HepG2 (cell line): Measurements from ENCODE around the gene BAHCC1. TPM values are rescaled to one million over a fixed set of nuclear protein-coding genes. Genes with fewer than 3 reads are reported as not detected.

Experiments
- FOXP1 ChIP-seq, 2 experiments: fragments of 450-650 bp in 1 of 2; IDR thresholded peaks; 2 replicates each; pipeline ENCODE4 v1.6.1; 2017 to 2018; ENCODE audit warnings: antibody characterized with exemption in 1 of 2
- MAF1 ChIP-seq: sonication (generic); formaldehyde crosslinking; IDR thresholded peaks from 2 replicates; pipeline ENCODE4 v1.5.0; 2020; ENCODE audit warnings: missing genetic modification reagents, borderline replicate concordance
- PHF21A ChIP-seq: sonication (generic); formaldehyde crosslinking; IDR thresholded peaks from 2 replicates; pipeline ENCODE4 v1.5.0; 2020; ENCODE audit warnings: mild to moderate bottlenecking, missing genetic modification reagents
- SNAI1 ChIP-seq: sonication (generic); formaldehyde crosslinking; IDR thresholded peaks from 2 replicates; pipeline ENCODE4 v1.5.0; 2020; ENCODE audit warnings: mild to moderate bottlenecking, missing genetic modification reagents, borderline replicate concordance
- ZKSCAN5 ChIP-seq: sonication (generic); formaldehyde crosslinking; IDR thresholded peaks from 2 replicates; pipeline ENCODE4 v1.5.1; 2020; ENCODE audit warnings: mild to moderate bottlenecking, missing genetic modification reagents
- ZNF224 ChIP-seq: sonication (generic); formaldehyde crosslinking; IDR thresholded peaks from 2 replicates; pipeline ENCODE4 v1.5.0; 2020; ENCODE audit warnings: mild to moderate bottlenecking, missing genetic modification reagents
- ZNF232 ChIP-seq: sonication (generic); formaldehyde crosslinking; IDR thresholded peaks from 2 replicates; pipeline ENCODE4 v1.4.0; 2020; ENCODE audit warnings: missing genetic modification reagents, borderline replicate concordance
- ZNF562 ChIP-seq: sonication (generic); formaldehyde crosslinking; IDR thresholded peaks from 2 replicates; pipeline ENCODE4 v1.8.0; 2022; ENCODE audit warnings: missing genetic modification reagents, borderline replicate concordance
- polyA plus RNA-seq, 8 experiments: library from polyadenylated mRNA; depleted of rRNA in 3 of 8; stranded (reverse) in 7 of 8; unstranded in 1 of 8; fragments of >200 nt; fragmentation: Illumina TruSeq in 4 of 8; extraction: Trizol in 4 of 8; gene quantifications; 2 replicates each; pipeline versions ENCODE4 v1.2.1 to v1.2.3, GENCODE V29; 2011 to 2016; ENCODE audit warnings: low read depth in 4 of 8, missing spikeins in 1 of 8, mixed read lengths in 1 of 8; ENCODE audit not compliant: insufficient read depth in 1 of 8
- total RNA-seq, 5 experiments: library from RNA; depleted of rRNA; stranded (reverse); fragments of >200 nt; fragmentation: Illumina TruSeq; extraction: Trizol; gene quantifications; 2 replicates each; pipeline ENCODE4 v1.2.3, GENCODE V29; 2016; ENCODE audit warnings: low read depth in 1 of 5
- TF ChIP-seq, protein P1 (sequence below): sonication (generic); formaldehyde crosslinking; IDR thresholded peaks from 2 replicates; pipeline ENCODE4 v1.4.0; 2020; ENCODE audit warnings: mild to moderate bottlenecking, missing genetic modification reagents
- TF ChIP-seq, protein P2 (sequence below): sonication (generic); formaldehyde crosslinking; IDR thresholded peaks from 2 replicates; pipeline ENCODE4 v1.8.1; 2022; ENCODE audit warnings: low read depth, mild to moderate bottlenecking, missing genetic modification reagents
- TF ChIP-seq, protein P3 (sequence below): sonication (generic); formaldehyde crosslinking; IDR thresholded peaks from 2 replicates; pipeline ENCODE4 v1.5.0; 2020; ENCODE audit warnings: missing genetic modification reagents
- TF ChIP-seq, protein P4 (sequence below): sonication (generic); formaldehyde crosslinking; conservative IDR thresholded peaks from 2 replicates; pipeline ENCODE4 v1.4.0; 2020; ENCODE audit warnings: mild to moderate bottlenecking, missing genetic modification reagents, moderate library complexity

The BAHCC1 gene
- total and polyA plus RNA-seq, 2 of the 13 experiments (the other 11 are each of a cell fraction or from before 2014, with no cell fraction given), result 1.4 to 1.7 TPM

DNA sequence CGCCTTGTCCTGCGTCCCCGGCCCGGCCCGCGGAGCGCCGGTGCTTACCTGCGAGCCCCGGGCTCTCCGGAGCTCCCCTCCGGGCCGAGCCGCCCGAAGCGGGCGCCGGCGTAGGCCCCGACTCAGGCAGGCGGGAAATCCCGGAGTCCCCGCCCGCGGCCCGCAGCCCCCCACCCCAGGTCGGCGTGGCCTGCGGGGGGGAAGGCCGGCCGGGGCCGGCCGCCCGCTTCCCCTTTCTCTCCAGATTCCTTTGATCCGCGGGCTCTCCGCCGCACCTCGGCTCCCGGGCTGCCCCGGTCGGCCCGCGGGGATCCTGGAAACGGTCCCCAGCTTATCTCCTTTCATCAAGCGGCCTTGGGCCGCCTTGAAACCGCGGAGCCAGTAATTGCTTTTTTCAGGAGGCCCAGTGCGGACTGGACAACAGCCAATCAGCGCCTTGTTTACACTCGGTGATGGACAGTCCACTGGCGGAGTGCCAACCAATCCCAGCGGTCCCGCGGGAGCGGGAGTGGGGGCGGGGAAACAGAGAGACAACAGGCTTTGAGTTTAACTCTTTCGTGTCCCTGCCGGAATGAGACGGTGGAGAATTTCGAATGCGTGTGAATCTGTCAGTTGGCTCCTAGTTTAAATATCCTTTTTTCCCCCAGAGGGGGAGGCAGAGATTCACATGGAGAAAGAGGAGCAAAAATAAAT lies 1.4 kb upstream of the BAHCC1 start (continued):
- no peak for TF ChIP-seq ZNF224 (CRISPR knock-in tag)
- TF ChIP-seq, protein P1, sequence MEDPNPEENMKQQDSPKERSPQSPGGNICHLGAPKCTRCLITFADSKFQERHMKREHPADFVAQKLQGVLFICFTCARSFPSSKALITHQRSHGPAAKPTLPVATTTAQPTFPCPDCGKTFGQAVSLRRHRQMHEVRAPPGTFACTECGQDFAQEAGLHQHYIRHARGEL (CRISPR knock-in tag), result no peak
- TF ChIP-seq, protein P2, sequence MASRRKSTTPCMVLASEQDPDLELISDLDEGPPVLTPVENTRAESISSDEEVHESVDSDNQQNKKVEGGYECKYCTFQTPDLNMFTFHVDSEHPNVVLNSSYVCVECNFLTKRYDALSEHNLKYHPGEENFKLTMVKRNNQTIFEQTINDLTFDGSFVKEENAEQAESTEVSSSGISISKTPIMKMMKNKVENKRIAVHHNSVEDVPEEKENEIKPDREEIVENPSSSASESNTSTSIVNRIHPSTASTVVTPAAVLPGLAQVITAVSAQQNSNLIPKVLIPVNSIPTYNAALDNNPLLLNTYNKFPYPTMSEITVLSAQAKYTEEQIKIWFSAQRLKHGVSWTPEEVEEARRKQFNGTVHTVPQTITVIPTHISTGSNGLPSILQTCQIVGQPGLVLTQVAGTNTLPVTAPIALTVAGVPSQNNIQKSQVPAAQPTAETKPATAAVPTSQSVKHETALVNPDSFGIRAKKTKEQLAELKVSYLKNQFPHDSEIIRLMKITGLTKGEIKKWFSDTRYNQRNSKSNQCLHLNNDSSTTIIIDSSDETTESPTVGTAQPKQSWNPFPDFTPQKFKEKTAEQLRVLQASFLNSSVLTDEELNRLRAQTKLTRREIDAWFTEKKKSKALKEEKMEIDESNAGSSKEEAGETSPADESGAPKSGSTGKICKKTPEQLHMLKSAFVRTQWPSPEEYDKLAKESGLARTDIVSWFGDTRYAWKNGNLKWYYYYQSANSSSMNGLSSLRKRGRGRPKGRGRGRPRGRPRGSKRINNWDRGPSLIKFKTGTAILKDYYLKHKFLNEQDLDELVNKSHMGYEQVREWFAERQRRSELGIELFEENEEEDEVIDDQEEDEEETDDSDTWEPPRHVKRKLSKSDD (CRISPR knock-in tag), result no peak
- TF ChIP-seq, protein P3, sequence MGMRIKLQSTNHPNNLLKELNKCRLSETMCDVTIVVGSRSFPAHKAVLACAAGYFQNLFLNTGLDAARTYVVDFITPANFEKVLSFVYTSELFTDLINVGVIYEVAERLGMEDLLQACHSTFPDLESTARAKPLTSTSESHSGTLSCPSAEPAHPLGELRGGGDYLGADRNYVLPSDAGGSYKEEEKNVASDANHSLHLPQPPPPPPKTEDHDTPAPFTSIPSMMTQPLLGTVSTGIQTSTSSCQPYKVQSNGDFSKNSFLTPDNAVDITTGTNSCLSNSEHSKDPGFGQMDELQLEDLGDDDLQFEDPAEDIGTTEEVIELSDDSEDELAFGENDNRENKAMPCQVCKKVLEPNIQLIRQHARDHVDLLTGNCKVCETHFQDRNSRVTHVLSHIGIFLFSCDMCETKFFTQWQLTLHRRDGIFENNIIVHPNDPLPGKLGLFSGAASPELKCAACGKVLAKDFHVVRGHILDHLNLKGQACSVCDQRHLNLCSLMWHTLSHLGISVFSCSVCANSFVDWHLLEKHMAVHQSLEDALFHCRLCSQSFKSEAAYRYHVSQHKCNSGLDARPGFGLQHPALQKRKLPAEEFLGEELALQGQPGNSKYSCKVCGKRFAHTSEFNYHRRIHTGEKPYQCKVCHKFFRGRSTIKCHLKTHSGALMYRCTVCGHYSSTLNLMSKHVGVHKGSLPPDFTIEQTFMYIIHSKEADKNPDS (CRISPR knock-in tag), result peak; percentile 73; the same call in 1 of the 2 replicates
- TF ChIP-seq, protein P4, sequence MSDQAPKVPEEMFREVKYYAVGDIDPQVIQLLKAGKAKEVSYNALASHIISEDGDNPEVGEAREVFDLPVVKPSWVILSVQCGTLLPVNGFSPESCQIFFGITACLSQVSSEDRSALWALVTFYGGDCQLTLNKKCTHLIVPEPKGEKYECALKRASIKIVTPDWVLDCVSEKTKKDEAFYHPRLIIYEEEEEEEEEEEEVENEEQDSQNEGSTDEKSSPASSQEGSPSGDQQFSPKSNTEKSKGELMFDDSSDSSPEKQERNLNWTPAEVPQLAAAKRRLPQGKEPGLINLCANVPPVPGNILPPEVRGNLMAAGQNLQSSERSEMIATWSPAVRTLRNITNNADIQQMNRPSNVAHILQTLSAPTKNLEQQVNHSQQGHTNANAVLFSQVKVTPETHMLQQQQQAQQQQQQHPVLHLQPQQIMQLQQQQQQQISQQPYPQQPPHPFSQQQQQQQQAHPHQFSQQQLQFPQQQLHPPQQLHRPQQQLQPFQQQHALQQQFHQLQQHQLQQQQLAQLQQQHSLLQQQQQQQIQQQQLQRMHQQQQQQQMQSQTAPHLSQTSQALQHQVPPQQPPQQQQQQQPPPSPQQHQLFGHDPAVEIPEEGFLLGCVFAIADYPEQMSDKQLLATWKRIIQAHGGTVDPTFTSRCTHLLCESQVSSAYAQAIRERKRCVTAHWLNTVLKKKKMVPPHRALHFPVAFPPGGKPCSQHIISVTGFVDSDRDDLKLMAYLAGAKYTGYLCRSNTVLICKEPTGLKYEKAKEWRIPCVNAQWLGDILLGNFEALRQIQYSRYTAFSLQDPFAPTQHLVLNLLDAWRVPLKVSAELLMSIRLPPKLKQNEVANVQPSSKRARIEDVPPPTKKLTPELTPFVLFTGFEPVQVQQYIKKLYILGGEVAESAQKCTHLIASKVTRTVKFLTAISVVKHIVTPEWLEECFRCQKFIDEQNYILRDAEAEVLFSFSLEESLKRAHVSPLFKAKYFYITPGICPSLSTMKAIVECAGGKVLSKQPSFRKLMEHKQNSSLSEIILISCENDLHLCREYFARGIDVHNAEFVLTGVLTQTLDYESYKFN (CRISPR knock-in tag), result peak; percentile 87
- TF ChIP-seq PHF21A, result peak; percentile 100
- no peak for TF ChIP-seq SNAI1 (CRISPR knock-in tag)
- no peak for TF ChIP-seq ZNF562 (CRISPR knock-in tag)
- peak; percentile 83 for TF ChIP-seq FOXP1 (IDR thresholded peaks at IDR 0.05)
- TF ChIP-seq FOXP1 (CRISPR knock-in tag; IDR thresholded peaks at IDR 0.05), result peak; percentile 92
- peak; percentile 59; the same call in 1 of the 2 replicates for TF ChIP-seq ZNF232 (CRISPR knock-in tag)
- no peak for TF ChIP-seq ZKSCAN5
- TF ChIP-seq MAF1, result 0 out of 2 replicates have a peak, but pooled peaks have one; percentile 43
